Keratinocyte (primary cell): ENCODE data around the gene DIAPH2. TPM values are rescaled to one million over a fixed set of nuclear protein-coding genes. Genes with fewer than 3 reads are reported as not detected.

Experiments used
- DNase-seq: peaks from one replicate; pipeline ENCODE4 v3.0.0-alpha.2; 2011; ENCODE audit warnings: low read depth, missing footprints, low spot score
- FAIRE-seq: peaks from 2 replicates; lab custom pipeline; 2011; peaks lifted over from hg19 to GRCh38; lab: Jason Lieb, UNC
- H2AFZ ChIP-seq: 2 replicates; pipeline ENCODE4 v1.6.0; 2012; ENCODE audit warnings: low read length, control low read depth, inconsistent platforms; ENCODE audit not compliant: control insufficient read depth
- H3K27ac ChIP-seq: 2 replicates; pipeline ENCODE4 v1.5.1; 2011; ENCODE audit warnings: low read length; ENCODE audit not compliant: control insufficient read depth, insufficient read depth
- H3K27me3 ChIP-seq: 3 replicates; pipeline ENCODE4 v1.6.0; 2011; ENCODE audit warnings: low read length; ENCODE audit not compliant: control insufficient read depth, insufficient read depth; ENCODE audit errors: extremely low read depth
- H3K36me3 ChIP-seq, 2 experiments: 2 replicates in 1 of 2; 3 replicates in 1 of 2; pipeline ENCODE4 v1.5.1; 2011; ENCODE audit warnings: low read length in 2 of 2, mild to moderate bottlenecking in 1 of 2; ENCODE audit not compliant: control insufficient read depth in 2 of 2, insufficient read depth in 2 of 2; ENCODE audit errors: extremely low read depth in 1 of 2
- H3K4me1 ChIP-seq: 3 replicates; pipeline ENCODE4 v1.5.1; 2011; ENCODE audit warnings: low read length; ENCODE audit not compliant: control insufficient read depth, insufficient read depth; ENCODE audit errors: extremely low read depth
- H3K4me2 ChIP-seq: 3 replicates; pipeline ENCODE4 v1.6.0; 2011; ENCODE audit warnings: low read depth, low read length; ENCODE audit not compliant: control insufficient read depth, insufficient read depth; ENCODE audit errors: extremely low read depth
- H3K4me3 ChIP-seq, 3 experiments: fragments of 200-600 bp in 1 of 3; sonication (generic) in 1 of 3; 2 replicates in 2 of 3; 3 replicates in 1 of 3; pipeline ENCODE4 v1.5.1; 2011 to 2016; ENCODE audit warnings: low read length in 3 of 3, mild to moderate bottlenecking in 3 of 3, control low read depth in 2 of 3, inconsistent platforms in 1 of 3, low read depth in 1 of 3, mixed read lengths in 1 of 3, mixed run types in 1 of 3, moderate library complexity in 1 of 3; ENCODE audit not compliant: control insufficient read depth in 2 of 3, insufficient read depth in 2 of 3; ENCODE audit errors: extremely low read depth in 1 of 3
- H3K79me2 ChIP-seq: 2 replicates; pipeline ENCODE4 v1.6.0; 2012; ENCODE audit warnings: low read length; ENCODE audit not compliant: control insufficient read depth, insufficient read depth
- H3K9ac ChIP-seq: 3 replicates; pipeline ENCODE4 v1.6.0; 2011; ENCODE audit warnings: low read length; ENCODE audit not compliant: control insufficient read depth, insufficient read depth; ENCODE audit errors: extremely low read depth
- H3K9me1 ChIP-seq: 3 replicates; pipeline ENCODE4 v1.6.0; 2011; ENCODE audit warnings: low read length; ENCODE audit not compliant: control insufficient read depth, insufficient read depth; ENCODE audit errors: extremely low read depth
- H3K9me3 ChIP-seq: 2 replicates; pipeline ENCODE4 v1.5.1; 2012; ENCODE audit warnings: low read depth, low read length; ENCODE audit not compliant: control insufficient read depth
- H4K20me1 ChIP-seq: 3 replicates; pipeline ENCODE4 v1.6.0; 2011; ENCODE audit warnings: low read length; ENCODE audit not compliant: control insufficient read depth, insufficient read depth; ENCODE audit errors: extremely low read depth
- EZH2 ChIP-seq: IDR thresholded peaks from one replicate; pipeline ENCODE4 v1.6.1; 2012; ENCODE audit warnings: inconsistent platforms, mild to moderate bottlenecking, low read length, moderate library complexity
- dilution Hi-C: fragments of 300-500 bp; cut with MboI; formaldehyde crosslinking; loops from one replicate; pipeline ENCODE4 v1.7.0; 2020; ENCODE audit warnings: low sequenced_read_pairs; ENCODE audit not compliant: extremely low pct_ligation_motif_present
- polyA plus RNA-seq, 5 experiments: library from polyadenylated mRNA; depleted of rRNA in 3 of 5; stranded (reverse) in 3 of 5; stranded (forward) in 1 of 5; unstranded in 1 of 5; fragments of >200 nt; gene quantifications; 1 replicate in 1 of 5; 2 replicates in 3 of 5; 3 replicates in 1 of 5; pipeline versions ENCODE4 v1.2.1 to v1.2.3, GENCODE V29; 2011 to 2012; ENCODE audit warnings: missing spikeins in 2 of 5, low read depth in 1 of 5, low replicate concordance in 1 of 5
- TF ChIP-seq, protein P1 (sequence below), 3 experiments: IDR thresholded peaks in 1 of 3; conservative IDR thresholded peaks in 1 of 3; optimal IDR thresholded peaks in 1 of 3; 2 replicates in 2 of 3; 3 replicates in 1 of 3; pipeline versions ENCODE3 to v1.5.1; 2011; ENCODE audit warnings: low read length in 3 of 3, mild to moderate bottlenecking in 3 of 3, moderate library complexity in 2 of 3, control low read depth in 1 of 3, inconsistent platforms in 1 of 3; ENCODE audit not compliant: insufficient read depth in 2 of 3; ENCODE audit errors: extremely low read depth in 1 of 3

DIAPH2 gene
- polyA plus RNA-seq, 1 donor (not counting 4 experiments of a cell fraction or from before 2014, with no cell fraction given) = 7.4 TPM

- Histone ChIP-seq H3K9me1 (no peaks in the 10 kb centered on the region), H3K79me2 (no peaks in the 10 kb centered on the region), H3K4me3 (no peak overlapping the region), H3K9ac (no peak overlapping the region), H3K9me3 (no peaks in the 10 kb centered on the region), H3K27me3 (no peaks in the 10 kb centered on the region), H3K4me2 (no peak overlapping the region), H3K36me3 (no peaks in the 10 kb centered on the region), H2AFZ (no peak overlapping the region), H4K20me1 (no peaks in the 10 kb centered on the region), H3K27ac (no peak overlapping the region), H3K4me1 (no peaks in the 10 kb centered on the region)
- no peak for FAIRE-seq
- dilution Hi-C loops = no loop called here
- TF ChIP-seq, protein P1, sequence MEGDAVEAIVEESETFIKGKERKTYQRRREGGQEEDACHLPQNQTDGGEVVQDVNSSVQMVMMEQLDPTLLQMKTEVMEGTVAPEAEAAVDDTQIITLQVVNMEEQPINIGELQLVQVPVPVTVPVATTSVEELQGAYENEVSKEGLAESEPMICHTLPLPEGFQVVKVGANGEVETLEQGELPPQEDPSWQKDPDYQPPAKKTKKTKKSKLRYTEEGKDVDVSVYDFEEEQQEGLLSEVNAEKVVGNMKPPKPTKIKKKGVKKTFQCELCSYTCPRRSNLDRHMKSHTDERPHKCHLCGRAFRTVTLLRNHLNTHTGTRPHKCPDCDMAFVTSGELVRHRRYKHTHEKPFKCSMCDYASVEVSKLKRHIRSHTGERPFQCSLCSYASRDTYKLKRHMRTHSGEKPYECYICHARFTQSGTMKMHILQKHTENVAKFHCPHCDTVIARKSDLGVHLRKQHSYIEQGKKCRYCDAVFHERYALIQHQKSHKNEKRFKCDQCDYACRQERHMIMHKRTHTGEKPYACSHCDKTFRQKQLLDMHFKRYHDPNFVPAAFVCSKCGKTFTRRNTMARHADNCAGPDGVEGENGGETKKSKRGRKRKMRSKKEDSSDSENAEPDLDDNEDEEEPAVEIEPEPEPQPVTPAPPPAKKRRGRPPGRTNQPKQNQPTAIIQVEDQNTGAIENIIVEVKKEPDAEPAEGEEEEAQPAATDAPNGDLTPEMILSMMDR (optimal IDR thresholded peaks at IDR 0.05 in 1 of 3, IDR thresholded peaks at IDR 0.05 in 1 of 3, conservative IDR thresholded peaks at IDR 0.05 in 1 of 3; ENCODE audit: extremely low read depth in 1 of 3, insufficient read depth in 2 of 3, low read length in 3 of 3) = no peak
- TF ChIP-seq EZH2 = no peak
- DNase-seq = no peak
Measured at GRCh38 chrX:97027384-97027922, 342.8 kb downstream of the DIAPH2 start.

DNA sequence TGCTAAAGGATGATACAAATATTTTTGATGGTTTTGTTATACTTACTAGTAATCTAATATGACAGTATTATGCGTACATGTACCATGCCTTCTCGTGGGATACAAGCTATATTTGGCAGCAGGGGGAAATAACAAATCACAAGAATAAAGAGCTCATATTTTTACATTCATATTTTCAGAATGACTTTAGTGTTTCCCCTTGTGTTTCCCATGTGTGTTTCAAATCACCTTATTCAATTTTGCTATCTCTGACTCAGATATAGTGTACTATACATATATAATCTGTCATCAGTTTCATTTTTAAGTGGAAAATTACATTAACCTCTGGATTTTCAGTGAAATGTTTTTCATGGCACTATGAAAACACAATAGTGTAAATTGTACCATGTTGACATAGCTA, 345.8 kb downstream of the DIAPH2 start:
- Histone ChIP-seq H3K36me3 (no peaks in the 10 kb centered on the region), H3K79me2 (no peaks in the 10 kb centered on the region), H3K27me3 (no peaks in the 10 kb centered on the region), H2AFZ (no peak overlapping the region), H3K27ac (no peak overlapping the region), H3K4me1 (no peaks in the 10 kb centered on the region), H3K9ac (no peak overlapping the region), H3K4me2 (no peak overlapping the region), H3K9me3 (no peaks in the 10 kb centered on the region), H4K20me1 (no peaks in the 10 kb centered on the region), H3K4me3 (no peak overlapping the region), H3K9me1 (no peaks in the 10 kb centered on the region)
- dilution Hi-C loops = no loop called here
- FAIRE-seq (no peak), DNase-seq (no peak)
- no peak for TF ChIP-seq EZH2
- TF ChIP-seq, protein P1 (optimal IDR thresholded peaks at IDR 0.05 in 1 of 3, IDR thresholded peaks at IDR 0.05 in 1 of 3, conservative IDR thresholded peaks at IDR 0.05 in 1 of 3; ENCODE audit: extremely low read depth in 1 of 3, insufficient read depth in 2 of 3, low read length in 3 of 3) = no peak
